VCaP (cell line): Measurements from ENCODE around the gene CHST11.

ENCODE experiments used
- H3K27ac ChIP-seq: fragments of 450-650 bp; 2 replicates; pipeline ENCODE4 v1.5.1; 2017
- TF ChIP-seq, protein P1 (sequence below): fragments of 450-650 bp; conservative IDR thresholded peaks from 2 replicates; pipeline ENCODE4 v1.5.1; 2017; ENCODE audit warnings: mild to moderate bottlenecking, moderate library complexity

Gene CHST11

DNA sequence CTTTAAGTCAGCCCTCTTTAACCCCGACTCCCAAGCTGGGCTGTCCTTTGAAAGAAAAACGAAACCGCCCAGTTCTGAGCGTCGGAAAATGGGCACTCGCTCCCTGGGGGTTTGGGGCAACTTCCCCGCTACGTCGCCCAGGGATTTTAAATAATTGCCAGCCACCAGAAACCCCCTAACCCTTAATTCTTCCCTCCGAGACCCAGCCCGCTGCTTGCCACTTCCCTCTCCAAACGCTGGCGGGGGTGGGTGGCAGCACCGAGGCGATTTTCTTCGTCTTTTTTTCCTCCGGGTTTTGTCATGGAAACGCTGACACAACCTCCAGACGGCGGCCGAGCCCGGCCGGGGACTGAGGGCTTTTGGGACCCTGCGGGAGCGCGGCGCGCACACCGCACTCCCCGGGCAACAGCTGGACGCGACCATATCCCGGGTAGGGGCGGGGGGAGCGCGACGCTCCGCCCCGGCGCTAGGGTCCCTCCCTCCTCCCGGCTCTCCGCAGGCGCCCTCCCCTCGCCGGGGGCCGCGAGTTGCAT is at the start of gene CHST11:
CHST11 (plus strand) TSS at position 532 of the 533 bp plus-strand sequence.
- H3K27ac ChIP-seq: peak within 1 kb of the TSS; percentile 46; the same call in 1 of the 2 replicates
- TF ChIP-seq, protein P1, sequence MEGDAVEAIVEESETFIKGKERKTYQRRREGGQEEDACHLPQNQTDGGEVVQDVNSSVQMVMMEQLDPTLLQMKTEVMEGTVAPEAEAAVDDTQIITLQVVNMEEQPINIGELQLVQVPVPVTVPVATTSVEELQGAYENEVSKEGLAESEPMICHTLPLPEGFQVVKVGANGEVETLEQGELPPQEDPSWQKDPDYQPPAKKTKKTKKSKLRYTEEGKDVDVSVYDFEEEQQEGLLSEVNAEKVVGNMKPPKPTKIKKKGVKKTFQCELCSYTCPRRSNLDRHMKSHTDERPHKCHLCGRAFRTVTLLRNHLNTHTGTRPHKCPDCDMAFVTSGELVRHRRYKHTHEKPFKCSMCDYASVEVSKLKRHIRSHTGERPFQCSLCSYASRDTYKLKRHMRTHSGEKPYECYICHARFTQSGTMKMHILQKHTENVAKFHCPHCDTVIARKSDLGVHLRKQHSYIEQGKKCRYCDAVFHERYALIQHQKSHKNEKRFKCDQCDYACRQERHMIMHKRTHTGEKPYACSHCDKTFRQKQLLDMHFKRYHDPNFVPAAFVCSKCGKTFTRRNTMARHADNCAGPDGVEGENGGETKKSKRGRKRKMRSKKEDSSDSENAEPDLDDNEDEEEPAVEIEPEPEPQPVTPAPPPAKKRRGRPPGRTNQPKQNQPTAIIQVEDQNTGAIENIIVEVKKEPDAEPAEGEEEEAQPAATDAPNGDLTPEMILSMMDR: peak; percentile 40

DNA sequence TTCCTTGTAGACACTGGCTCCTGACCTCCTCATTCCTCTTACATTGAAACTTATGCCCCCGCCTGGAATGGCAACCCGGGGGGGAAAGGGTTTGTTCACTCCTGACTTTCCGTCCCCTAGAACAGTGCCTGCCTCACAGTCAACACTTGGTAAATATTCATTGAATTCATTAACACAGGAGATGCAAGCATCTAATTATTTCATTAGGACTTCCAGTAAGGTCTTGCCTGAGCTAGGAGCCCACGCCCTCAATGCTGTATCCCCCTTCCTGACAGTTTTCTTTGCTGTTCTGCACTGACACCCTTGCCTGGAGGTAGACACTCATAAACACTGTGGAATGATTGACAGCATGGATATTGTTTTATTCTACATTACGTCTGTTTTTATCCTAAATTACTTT is 49.3 kb upstream of the CHST11 start:
- TF ChIP-seq, protein P1: no peak
- H3K27ac ChIP-seq: no peak overlapping the region

DNA sequence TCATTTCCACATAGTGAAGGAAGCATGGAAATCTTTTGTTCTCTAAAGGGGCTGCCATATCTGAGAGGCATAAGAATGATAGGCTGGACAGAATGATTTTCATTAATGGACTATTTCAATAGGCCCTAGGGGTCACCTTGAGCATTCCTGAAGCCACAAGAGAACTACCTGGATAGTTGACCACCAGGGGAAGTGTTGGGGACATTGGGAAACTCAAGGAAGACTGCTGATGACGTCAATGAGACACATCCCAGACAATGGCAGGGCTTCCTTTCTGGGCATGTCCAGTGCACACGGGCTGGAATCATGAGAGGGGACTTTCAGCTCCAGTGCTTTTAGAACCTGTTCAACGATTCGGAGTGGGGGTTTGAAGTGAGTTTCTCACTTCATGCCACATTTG is 48.8 kb upstream of the CHST11 start:
- no peak overlapping the region for H3K27ac ChIP-seq
- TF ChIP-seq, protein P1: no peak

DNA sequence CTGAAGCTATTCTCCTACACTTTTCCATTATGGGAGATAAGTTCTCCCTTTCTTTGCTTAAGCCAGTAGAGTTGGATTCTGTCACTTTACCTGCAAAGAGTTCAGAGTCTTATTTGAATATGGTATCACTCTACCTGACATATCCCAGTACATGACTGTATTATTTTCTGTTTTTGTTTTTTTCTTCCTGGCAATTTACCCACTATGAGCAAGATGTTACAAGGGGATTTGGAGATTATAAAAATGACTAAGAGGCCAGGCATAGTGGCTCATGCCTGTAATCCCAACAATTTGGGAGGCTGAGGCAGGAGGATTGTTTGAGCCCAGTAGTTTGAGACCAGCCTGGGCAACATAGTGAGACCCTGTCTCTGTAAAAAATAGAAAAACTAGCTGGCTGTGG is 46.4 kb upstream of the CHST11 start:
- TF ChIP-seq, protein P1: no peak
- H3K27ac ChIP-seq: no peak overlapping the region

DNA sequence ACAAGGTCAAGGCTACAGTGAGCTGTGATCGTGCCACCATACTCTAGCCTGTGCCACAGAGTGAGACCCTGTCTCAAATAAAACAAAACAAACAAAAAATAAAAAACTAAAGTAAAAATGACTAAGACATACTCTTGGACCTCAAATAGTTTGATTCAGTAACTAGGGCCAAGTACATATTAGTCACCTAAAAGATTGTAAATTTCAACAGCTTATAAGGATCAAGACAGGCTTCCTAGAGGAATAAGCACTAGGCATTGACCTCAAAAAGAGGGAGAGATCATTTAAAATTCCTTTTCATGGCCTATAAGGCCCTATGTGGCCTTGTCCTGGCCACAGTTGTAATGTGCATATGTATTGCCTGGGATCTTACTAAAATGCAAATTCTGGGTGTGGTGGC is 46.0 kb upstream of the CHST11 start:
- TF ChIP-seq, protein P1: no peak
- H3K27ac ChIP-seq: no peak overlapping the region

DNA sequence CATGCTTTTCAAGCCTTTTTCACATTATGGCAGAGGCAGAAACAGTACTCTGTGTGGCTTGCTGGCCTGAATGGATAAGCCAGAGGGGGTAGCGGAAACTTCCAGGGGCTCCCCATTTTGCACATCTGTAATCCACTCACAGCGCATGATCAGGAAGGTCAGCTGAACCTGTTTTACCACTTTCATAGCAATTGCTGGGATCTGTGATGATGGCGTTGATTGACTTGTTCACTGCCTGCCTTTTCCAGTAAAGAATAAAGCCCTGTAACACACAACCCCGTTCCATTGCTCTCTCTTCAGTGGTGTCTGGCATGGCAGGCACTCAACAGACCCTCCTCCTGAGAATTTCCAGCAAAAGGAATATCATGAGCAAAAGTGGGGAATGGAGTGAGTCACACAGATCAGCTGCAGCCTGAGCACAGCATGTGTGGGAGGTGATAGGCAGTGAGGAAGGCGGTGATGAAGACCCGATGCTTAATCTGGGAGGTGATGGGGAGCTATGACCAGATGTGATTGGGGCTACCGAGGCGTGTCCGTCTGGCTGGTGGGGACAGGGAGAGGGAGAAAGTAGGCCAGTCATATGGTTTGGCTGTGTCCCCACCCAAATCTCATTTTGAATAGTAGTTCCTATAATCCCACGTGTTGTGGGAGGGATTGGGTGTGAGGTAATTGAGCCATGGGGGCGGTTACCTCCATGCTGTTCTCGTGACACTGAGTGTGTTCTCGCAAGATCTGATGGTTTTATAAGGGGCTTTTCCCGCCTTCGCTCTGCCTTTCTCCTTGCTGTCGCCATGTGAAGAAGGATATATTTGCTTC is 44.7 kb upstream of the CHST11 start:
- TF ChIP-seq, protein P1: no peak
- no peak overlapping the region for H3K27ac ChIP-seq

DNA sequence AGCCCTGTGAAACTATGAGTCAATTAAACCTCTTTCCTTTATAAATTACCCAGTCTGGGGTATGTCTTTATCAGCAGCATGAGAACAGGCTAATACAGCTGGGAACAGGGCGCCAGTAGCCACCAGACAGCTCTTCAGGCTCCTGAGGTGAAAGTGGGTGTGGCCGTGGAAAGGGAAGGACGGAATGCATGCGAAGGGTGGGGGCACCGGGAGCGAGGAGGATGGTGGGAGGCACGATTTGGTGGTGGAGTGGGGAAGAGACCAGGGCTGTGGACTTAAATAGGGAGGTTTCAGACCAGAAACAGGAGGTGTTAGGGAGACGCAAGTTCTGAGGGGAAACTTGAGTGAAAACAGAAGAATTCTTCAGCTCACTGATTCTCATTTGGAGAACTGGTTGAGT is 44.1 kb upstream of the CHST11 start:
- H3K27ac ChIP-seq: no peak overlapping the region
- TF ChIP-seq, protein P1: no peak
